Liver (tissue), 9 donors: ENCODE results near the gene MYO3B. TPM values are rescaled to one million over a fixed set of nuclear protein-coding genes. Genes with fewer than 3 reads are reported as not detected.

Source experiments
- DNase-seq: peaks from one replicate; pipeline ENCODE4 v3.0.0-alpha.2; 2017; ENCODE audit warnings: low spot score
- H3K27ac ChIP-seq, 2 donors: one replicate each; pipeline ENCODE4 v1.7.0; 2013; ENCODE audit warnings: inconsistent platforms in 2 of 2, low read length in 2 of 2, control low read depth in 1 of 2, low read depth in 1 of 2, mild to moderate bottlenecking in 1 of 2
- H3K27me3 ChIP-seq, 4 donors: one replicate each; pipeline versions ENCODE4 v1.6.1 to v1.7.0; 2013; ENCODE audit warnings: low read length in 3 of 4, inconsistent platforms in 1 of 4, mild to moderate bottlenecking in 1 of 4, moderate library complexity in 1 of 4; ENCODE audit not compliant: control insufficient read depth in 4 of 4, insufficient read depth in 4 of 4
- H3K36me3 ChIP-seq, 4 donors: one replicate each; pipeline versions ENCODE4 v1.6.1 to v1.7.0; 2013; ENCODE audit warnings: low read length in 3 of 4, mild to moderate bottlenecking in 3 of 4, low read depth in 1 of 4, moderate library complexity in 1 of 4; ENCODE audit not compliant: control insufficient read depth in 4 of 4, insufficient read depth in 3 of 4
- H3K4me1 ChIP-seq, 4 donors: one replicate each; pipeline versions ENCODE4 v1.6.1 to v1.7.0; 2013; ENCODE audit warnings: low read length in 3 of 4, mild to moderate bottlenecking in 3 of 4, moderate library complexity in 1 of 4; ENCODE audit not compliant: control insufficient read depth in 4 of 4, insufficient read depth in 4 of 4
- H3K4me3 ChIP-seq, 3 donors: one replicate each; pipeline versions ENCODE4 v1.6.1 to v1.7.0; 2013; ENCODE audit warnings: low read length in 3 of 3, control low read depth in 1 of 3, low read depth in 1 of 3, mild to moderate bottlenecking in 1 of 3
- H3K9ac ChIP-seq, 2 donors: one replicate each; pipeline ENCODE4 v1.7.0; 2013; ENCODE audit warnings: low read length in 2 of 2, mild to moderate bottlenecking in 2 of 2, moderate library complexity in 2 of 2, control low read depth in 1 of 2, low read depth in 1 of 2
- H3K9me3 ChIP-seq, 4 donors: one replicate each; pipeline versions ENCODE4 v1.6.1 to v1.7.0; 2013; ENCODE audit warnings: low read length in 3 of 4; ENCODE audit not compliant: control insufficient read depth in 4 of 4
- EGR1 ChIP-seq, 2 donors: IDR thresholded peaks; 2 replicates each; pipeline ENCODE4 v1.6.1; 2016 to 2018; ENCODE audit warnings: antibody characterized with exemption in 2 of 2, low read depth in 2 of 2
- FOXA2 ChIP-seq: IDR thresholded peaks from 2 replicates; pipeline ENCODE4 v1.6.1; 2016; ENCODE audit warnings: antibody characterized with exemption
- GABPA ChIP-seq, 2 donors: IDR thresholded peaks in 1 of 2; conservative IDR thresholded peaks in 1 of 2; 2 replicates each; pipeline ENCODE4 v1.6.1; 2016; ENCODE audit warnings: antibody characterized with exemption in 2 of 2, mild to moderate bottlenecking in 1 of 2, moderate library complexity in 1 of 2
- HNF4A ChIP-seq, 2 donors: conservative IDR thresholded peaks; 2 replicates each; pipeline ENCODE4 v1.6.1; 2016; ENCODE audit warnings: antibody characterized with exemption in 2 of 2, mild to moderate bottlenecking in 2 of 2
- HNF4G ChIP-seq: IDR thresholded peaks from 2 replicates; pipeline ENCODE4 v1.6.1; 2016; ENCODE audit warnings: antibody characterized with exemption
- JUND ChIP-seq, 2 donors: IDR thresholded peaks; 2 replicates each; pipeline ENCODE4 v1.6.1; 2016; ENCODE audit warnings: antibody characterized with exemption in 2 of 2
- SP1 ChIP-seq: IDR thresholded peaks from 2 replicates; pipeline ENCODE4 v1.6.1; 2018; ENCODE audit warnings: antibody characterized with exemption, mild to moderate bottlenecking
- YY1 ChIP-seq: IDR thresholded peaks from 2 replicates; pipeline ENCODE4 v1.6.1; 2016; ENCODE audit warnings: antibody characterized with exemption, mild to moderate bottlenecking
- WGBS: extraction: QIAGEN DNeasy Blood & Tissue Kit; methylation state at CpG from one replicate; pipeline ENCODE4 v1.1.7; 2013; 5-methylcytosine and 5-hydroxymethylcytosine counted together
- polyA plus RNA-seq, 2 donors: library from polyadenylated mRNA; stranded (reverse) in 1 of 2; unstranded in 1 of 2; fragments of 200-250 nt in 1 of 2; fragments of >200 nt in 1 of 2; fragmentation: Nextera tagmentation in 1 of 2; extraction: Ambion mirVana in 1 of 2; gene quantifications; one replicate each; pipeline versions ENCODE4 v1.2.1 to v1.2.3, GENCODE V29; 2013 to 2015
- total RNA-seq, 2 donors: library from RNA; depleted of rRNA; stranded (reverse); fragments of >200 nt; gene quantifications; one replicate each; pipeline ENCODE4 v1.2.3, GENCODE V29; 2014
- TF ChIP-seq, protein P1 (sequence below): IDR thresholded peaks from 2 replicates; pipeline ENCODE4 v1.6.1; 2016; ENCODE audit warnings: antibody characterized with exemption, mild to moderate bottlenecking
- TF ChIP-seq, protein P2 (sequence below): IDR thresholded peaks from 2 replicates; pipeline ENCODE4 v1.6.1; 2016; ENCODE audit warnings: antibody characterized with exemption
- TF ChIP-seq, protein P3 (sequence below): IDR thresholded peaks from 2 replicates; pipeline ENCODE4 v1.6.1; 2016; ENCODE audit warnings: antibody characterized with exemption
- TF ChIP-seq, protein P4 (sequence below): fragments of 150-350 bp; IDR thresholded peaks from 2 replicates; pipeline ENCODE4 v1.5.1; 2017; ENCODE audit warnings: improper control_type of control experiment, low read depth, low read length; ENCODE audit not compliant: missing input control
- TF ChIP-seq, protein P5 (sequence below): IDR thresholded peaks from 2 replicates; pipeline ENCODE4 v1.6.1; 2016; ENCODE audit warnings: antibody characterized with exemption
- donor health status: healthy.
- donor health status: healthy.
- donor health status: healthy.
- donor health status: healthy.
- donor health status: healthy.

MYO3B gene
- total and polyA plus RNA-seq, 4 donors = under 0.01 to 0.05 TPM; not detected in 2

DNA sequence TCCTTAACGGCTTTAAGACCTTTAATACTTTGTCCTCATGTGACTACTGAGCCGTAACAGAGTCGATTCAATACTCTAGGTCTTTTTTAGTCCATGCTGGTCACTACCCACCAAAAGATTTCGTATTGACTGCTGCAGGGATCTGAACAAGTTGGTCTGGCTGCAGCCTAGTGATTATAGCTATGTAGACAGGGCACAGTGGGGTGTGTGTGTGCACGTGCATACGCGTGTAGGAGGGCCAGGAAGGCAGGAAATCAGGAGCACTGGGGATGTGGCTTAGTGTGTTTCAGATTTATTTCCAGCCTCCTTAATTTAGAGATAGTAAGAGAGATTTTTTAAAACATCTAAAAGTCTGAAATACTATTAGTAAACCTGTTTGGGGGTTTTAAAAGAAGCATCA lies 161.4 kb downstream of the MYO3B start:
- TF ChIP-seq HNF4G (no peak), YY1 (no peak), SP1 (no peak), GABPA (IDR thresholded peaks at IDR 0.05 in 1 of 2, conservative IDR thresholded peaks at IDR 0.05 in 1 of 2) (no peak)
- TF ChIP-seq, protein P1, sequence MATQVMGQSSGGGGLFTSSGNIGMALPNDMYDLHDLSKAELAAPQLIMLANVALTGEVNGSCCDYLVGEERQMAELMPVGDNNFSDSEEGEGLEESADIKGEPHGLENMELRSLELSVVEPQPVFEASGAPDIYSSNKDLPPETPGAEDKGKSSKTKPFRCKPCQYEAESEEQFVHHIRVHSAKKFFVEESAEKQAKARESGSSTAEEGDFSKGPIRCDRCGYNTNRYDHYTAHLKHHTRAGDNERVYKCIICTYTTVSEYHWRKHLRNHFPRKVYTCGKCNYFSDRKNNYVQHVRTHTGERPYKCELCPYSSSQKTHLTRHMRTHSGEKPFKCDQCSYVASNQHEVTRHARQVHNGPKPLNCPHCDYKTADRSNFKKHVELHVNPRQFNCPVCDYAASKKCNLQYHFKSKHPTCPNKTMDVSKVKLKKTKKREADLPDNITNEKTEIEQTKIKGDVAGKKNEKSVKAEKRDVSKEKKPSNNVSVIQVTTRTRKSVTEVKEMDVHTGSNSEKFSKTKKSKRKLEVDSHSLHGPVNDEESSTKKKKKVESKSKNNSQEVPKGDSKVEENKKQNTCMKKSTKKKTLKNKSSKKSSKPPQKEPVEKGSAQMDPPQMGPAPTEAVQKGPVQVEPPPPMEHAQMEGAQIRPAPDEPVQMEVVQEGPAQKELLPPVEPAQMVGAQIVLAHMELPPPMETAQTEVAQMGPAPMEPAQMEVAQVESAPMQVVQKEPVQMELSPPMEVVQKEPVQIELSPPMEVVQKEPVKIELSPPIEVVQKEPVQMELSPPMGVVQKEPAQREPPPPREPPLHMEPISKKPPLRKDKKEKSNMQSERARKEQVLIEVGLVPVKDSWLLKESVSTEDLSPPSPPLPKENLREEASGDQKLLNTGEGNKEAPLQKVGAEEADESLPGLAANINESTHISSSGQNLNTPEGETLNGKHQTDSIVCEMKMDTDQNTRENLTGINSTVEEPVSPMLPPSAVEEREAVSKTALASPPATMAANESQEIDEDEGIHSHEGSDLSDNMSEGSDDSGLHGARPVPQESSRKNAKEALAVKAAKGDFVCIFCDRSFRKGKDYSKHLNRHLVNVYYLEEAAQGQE = no peak
- TF ChIP-seq, protein P2, sequence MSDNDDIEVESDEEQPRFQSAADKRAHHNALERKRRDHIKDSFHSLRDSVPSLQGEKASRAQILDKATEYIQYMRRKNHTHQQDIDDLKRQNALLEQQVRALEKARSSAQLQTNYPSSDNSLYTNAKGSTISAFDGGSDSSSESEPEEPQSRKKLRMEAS = no peak
- H3K4me1 ChIP-seq = no peaks in the 10 kb centered on the region
- no peak overlapping the region for H3K27ac ChIP-seq
- H3K9me3 ChIP-seq = no peaks in the 10 kb centered on the region
- H3K4me3 ChIP-seq = no peak overlapping the region
- no peak for DNase-seq
- H3K36me3 ChIP-seq = no peaks in the 10 kb centered on the region
- 50% methylated on average over 7 of the region's 7 CpGs for WGBS
- H3K9ac ChIP-seq = no peak overlapping the region
- no peaks in the 10 kb centered on the region for H3K27me3 ChIP-seq

DNA sequence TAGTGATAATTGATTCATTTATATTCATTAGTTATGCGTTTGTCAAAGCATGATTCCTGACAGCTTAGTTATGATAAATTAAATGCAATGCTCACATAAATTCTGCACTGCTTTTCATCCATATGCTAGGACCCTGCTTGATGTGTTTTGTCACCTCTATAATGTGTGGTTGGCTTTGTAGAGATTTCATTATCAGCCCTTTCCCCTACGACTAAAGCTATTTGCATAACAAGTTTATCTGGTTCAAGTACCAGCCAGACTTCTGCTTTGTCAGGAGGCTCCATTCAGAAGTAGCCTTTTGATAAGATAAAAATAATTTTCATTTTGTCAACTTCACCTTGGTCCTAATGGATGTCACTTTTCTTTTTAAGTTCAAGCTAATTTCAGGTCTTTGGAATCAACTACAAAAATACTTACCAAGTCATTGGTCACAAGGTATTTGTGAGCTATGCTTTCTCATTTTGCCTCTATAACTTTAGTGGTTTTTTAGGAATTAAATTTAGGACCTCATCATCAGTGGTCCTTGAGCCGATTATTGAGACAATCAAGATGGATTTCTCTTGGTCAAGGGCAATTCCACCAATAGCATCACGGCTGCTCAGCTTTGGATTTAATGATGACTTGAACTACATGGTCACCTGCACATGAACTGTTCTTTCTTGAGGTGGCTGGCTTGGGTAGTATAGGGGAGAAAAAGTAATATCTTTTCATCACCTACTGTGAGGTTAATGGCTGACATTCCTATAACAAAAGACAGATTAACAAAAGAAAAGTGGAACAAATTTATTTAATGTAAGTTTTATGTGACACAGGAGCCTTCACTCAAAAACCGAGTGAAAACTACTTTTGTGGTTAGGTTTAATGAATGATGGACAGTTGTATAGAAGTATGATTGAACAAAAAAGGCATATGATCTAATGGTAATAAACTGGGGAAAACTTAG lies 162.1 kb downstream of the MYO3B start:
- Histone ChIP-seq H3K4me1 (no peaks in the 10 kb centered on the region), H3K36me3 (no peaks in the 10 kb centered on the region), H3K27ac (no peak overlapping the region), H3K9ac (no peak overlapping the region), H3K27me3 (no peaks in the 10 kb centered on the region), H3K9me3 (no peaks in the 10 kb centered on the region), H3K4me3 (no peak overlapping the region)
- DNase-seq = no peak
- WGBS = 52% methylated on average over 5 of the region's 5 CpGs
- no peak for TF ChIP-seq GABPA (IDR thresholded peaks at IDR 0.05 in 1 of 2, conservative IDR thresholded peaks at IDR 0.05 in 1 of 2)
- TF ChIP-seq, protein P3, sequence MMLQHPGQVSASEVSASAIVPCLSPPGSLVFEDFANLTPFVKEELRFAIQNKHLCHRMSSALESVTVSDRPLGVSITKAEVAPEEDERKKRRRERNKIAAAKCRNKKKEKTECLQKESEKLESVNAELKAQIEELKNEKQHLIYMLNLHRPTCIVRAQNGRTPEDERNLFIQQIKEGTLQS = no peak
- no peak for TF ChIP-seq HNF4A (conservative IDR thresholded peaks at IDR 0.05)

DNA sequence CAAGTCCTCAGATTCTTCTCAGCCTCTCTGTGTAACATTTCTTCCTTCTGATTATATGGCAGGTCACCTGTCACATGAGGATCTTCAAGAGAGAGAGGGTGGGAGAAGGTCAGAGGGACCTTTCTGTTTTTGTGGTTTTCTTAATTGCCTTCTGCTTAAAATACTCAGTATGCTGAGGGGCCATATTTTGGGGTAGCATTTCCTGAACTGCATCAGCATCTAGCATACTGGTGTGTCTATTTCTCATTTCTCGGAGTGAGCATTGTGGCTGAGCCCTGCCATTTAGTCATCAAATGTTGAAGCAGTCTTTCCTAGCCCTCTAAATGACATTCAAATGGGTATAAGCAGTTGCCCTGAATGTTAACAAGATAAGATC lies 162.7 kb downstream of the MYO3B start:
- no peaks in the 10 kb centered on the region for H3K36me3 ChIP-seq
- H3K4me1 ChIP-seq = no peaks in the 10 kb centered on the region
- no peak for DNase-seq
- H3K27ac ChIP-seq = no peak overlapping the region
- 75% methylated on average over 1 of the region's 1 CpG for WGBS
- no peaks in the 10 kb centered on the region for H3K27me3 ChIP-seq
- no peak overlapping the region for H3K9ac ChIP-seq
- H3K9me3 ChIP-seq = no peaks in the 10 kb centered on the region
- H3K4me3 ChIP-seq = no peak overlapping the region
- TF ChIP-seq EGR1 (IDR thresholded peaks at IDR 0.05; ENCODE audit: low read depth in 2 of 2) = no peak
- TF ChIP-seq HNF4A (conservative IDR thresholded peaks at IDR 0.05) = no peak
- TF ChIP-seq, protein P1 = no peak
- no peak for TF ChIP-seq HNF4G
- no peak for TF ChIP-seq JUND (IDR thresholded peaks at IDR 0.05)
- no peak for TF ChIP-seq FOXA2
- TF ChIP-seq, protein P3 = no peak
- TF ChIP-seq, protein P4, sequence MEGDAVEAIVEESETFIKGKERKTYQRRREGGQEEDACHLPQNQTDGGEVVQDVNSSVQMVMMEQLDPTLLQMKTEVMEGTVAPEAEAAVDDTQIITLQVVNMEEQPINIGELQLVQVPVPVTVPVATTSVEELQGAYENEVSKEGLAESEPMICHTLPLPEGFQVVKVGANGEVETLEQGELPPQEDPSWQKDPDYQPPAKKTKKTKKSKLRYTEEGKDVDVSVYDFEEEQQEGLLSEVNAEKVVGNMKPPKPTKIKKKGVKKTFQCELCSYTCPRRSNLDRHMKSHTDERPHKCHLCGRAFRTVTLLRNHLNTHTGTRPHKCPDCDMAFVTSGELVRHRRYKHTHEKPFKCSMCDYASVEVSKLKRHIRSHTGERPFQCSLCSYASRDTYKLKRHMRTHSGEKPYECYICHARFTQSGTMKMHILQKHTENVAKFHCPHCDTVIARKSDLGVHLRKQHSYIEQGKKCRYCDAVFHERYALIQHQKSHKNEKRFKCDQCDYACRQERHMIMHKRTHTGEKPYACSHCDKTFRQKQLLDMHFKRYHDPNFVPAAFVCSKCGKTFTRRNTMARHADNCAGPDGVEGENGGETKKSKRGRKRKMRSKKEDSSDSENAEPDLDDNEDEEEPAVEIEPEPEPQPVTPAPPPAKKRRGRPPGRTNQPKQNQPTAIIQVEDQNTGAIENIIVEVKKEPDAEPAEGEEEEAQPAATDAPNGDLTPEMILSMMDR = no peak
- no peak for TF ChIP-seq YY1
- TF ChIP-seq, protein P5, sequence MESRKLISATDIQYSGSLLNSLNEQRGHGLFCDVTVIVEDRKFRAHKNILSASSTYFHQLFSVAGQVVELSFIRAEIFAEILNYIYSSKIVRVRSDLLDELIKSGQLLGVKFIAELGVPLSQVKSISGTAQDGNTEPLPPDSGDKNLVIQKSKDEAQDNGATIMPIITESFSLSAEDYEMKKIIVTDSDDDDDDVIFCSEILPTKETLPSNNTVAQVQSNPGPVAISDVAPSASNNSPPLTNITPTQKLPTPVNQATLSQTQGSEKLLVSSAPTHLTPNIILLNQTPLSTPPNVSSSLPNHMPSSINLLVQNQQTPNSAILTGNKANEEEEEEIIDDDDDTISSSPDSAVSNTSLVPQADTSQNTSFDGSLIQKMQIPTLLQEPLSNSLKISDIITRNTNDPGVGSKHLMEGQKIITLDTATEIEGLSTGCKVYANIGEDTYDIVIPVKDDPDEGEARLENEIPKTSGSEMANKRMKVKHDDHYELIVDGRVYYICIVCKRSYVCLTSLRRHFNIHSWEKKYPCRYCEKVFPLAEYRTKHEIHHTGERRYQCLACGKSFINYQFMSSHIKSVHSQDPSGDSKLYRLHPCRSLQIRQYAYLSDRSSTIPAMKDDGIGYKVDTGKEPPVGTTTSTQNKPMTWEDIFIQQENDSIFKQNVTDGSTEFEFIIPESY = no peak
- no peak for TF ChIP-seq SP1
